AML-193 (cell line): ENCODE data around the gene BSG.

Experiments
- DNase-seq, 2 experiments: peaks; one replicate each; lab custom pipeline; 2025; lab: John Stamatoyannopoulos, UW

Gene BSG

DNA sequence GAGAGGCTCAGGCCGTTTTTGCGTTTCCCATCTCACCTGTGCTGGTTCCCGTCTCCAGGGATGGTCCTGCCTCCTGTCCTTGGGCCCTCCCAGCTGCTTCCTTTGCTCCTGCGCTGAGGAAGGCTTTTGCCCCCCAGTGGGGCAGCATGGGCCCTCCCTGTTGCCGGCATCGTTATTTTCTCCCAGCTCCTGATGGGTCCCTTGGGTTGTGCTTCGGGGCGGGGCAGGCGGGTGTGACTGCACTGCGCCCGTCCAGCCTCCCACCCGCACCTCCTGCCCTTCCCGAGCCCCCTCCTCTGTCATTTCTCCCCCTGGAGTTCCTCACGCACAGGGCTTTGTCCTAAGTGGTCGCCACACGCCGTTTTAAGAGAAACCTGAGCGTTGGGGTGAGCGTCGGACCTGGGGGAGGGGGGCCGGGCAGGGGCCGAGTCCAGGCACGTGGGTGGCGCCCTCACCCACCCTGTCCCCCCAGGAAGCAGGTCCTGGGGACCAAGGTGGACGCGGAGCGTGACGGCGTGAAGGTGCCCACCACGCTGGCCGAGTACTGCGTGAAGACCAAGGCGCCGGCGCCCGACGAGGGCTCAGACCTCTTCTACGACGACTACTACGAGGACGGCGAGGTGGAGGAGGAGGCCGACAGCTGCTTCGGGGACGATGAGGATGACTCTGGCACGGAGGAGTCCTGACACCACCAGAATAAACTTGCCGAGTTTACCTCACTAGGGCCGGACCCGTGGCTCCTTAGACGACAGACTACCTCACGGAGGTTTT is 31.3 kb upstream of the BSG start:
- DNase-seq = no peak

DNA sequence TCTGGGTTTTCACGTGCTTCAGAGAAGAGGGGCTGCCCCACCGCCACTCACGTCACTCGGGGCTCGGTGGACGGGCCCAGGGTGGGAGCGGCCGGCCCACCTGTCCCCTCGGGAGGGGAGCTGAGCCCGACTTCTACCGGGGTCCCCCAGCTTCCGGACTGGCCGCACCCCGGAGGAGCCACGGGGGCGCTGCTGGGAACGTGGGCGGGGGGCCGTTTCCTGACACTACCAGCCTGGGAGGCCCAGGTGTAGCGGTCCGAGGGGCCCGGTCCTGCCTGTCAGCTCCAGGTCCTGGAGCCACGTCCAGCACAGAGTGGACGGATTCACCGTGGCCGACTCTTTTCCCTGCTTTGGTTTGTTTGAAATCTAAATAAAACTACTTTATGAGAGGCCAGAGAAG is 30.7 kb upstream of the BSG start:
- DNase-seq = no peak

DNA sequence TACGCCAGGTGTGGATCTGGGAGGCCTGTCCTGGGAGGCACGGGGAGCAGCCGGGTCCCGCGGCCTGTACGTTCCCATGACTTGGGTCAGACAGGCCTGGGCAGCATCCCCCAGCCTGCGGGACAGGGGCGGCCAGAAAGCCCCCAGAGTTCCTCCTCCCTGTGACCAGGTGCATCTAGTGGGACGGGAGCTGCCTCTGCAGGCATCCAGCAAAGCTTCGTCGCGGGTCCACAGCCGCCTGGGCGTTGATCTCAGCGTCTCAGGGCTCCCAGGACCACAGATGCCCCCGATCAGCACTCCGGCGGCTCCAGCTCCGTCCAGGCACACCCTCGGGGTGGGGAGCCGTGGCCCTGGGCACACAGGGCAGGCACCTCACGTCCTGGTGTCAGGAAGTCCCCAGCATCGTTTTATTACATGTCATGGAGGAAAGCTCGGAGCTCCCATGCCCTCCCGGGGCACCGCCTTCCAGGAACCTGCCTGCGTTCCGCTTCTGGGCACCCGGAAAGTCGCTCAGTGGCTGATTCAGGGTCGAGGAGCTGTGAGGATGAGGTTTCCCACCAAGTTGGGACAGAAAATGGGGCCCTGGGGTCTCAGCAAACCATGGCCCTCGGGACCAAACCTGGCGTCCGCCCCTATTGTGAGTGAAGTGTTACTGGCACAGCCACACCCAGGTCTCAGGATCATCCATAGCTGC is 30.1 kb upstream of the BSG start:
- no peak for DNase-seq

DNA sequence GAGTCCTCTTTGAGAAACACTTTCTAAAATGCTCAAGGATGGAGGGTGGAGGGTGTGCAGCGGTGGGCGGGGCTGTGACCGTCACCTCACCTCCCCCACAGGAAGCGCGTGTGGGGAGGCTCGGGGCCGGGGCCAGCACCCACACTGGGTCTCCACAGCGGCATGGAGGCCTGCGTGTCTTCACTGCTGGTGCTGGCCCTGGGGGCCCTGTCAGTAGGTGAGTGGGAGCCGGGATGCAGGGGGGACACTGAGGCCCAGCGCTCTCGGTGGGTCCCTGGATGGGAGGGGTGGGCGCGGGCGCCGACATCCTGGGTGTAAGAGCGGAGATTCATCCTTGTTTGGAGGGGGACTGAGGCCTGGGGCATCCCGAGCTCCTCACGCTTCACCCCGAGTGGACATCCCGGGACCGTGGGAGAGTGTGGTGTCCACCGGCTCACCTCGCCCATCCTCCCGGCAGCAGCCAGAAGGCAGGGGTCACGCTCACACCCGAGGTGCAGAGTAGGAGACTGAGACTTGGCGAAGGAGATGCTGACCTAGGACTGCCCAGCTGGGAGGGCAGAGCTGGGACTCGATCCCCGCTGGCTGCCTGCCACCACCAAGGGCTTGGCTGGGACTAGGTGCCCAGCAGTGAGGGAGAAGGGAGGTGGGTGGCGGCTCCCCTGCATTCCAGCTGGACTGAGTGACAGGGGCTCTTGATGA is 28.3 kb upstream of the BSG start, which contains the start of gene GZMM:
GZMM (plus strand) TSS at position 144 of the 699 bp plus-strand sequence; CDS start at position 163, 19 bp downstream.
- no peak for DNase-seq

DNA sequence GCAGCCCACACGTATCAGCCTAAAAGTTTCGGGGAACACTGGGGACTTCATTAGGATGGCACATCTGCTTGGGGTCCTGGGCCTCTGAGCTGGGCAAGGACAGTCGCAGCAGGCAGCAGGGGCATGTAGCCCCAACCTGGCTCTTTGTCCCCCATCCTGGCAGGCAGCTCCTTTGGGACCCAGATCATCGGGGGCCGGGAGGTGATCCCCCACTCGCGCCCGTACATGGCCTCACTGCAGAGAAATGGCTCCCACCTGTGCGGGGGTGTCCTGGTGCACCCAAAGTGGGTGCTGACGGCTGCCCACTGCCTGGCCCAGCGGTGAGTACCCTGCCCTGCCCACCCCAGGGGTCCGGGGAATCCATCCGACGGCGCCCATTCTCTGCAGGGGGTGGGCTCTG is 25.3 kb upstream of the BSG start:
- no peak for DNase-seq

DNA sequence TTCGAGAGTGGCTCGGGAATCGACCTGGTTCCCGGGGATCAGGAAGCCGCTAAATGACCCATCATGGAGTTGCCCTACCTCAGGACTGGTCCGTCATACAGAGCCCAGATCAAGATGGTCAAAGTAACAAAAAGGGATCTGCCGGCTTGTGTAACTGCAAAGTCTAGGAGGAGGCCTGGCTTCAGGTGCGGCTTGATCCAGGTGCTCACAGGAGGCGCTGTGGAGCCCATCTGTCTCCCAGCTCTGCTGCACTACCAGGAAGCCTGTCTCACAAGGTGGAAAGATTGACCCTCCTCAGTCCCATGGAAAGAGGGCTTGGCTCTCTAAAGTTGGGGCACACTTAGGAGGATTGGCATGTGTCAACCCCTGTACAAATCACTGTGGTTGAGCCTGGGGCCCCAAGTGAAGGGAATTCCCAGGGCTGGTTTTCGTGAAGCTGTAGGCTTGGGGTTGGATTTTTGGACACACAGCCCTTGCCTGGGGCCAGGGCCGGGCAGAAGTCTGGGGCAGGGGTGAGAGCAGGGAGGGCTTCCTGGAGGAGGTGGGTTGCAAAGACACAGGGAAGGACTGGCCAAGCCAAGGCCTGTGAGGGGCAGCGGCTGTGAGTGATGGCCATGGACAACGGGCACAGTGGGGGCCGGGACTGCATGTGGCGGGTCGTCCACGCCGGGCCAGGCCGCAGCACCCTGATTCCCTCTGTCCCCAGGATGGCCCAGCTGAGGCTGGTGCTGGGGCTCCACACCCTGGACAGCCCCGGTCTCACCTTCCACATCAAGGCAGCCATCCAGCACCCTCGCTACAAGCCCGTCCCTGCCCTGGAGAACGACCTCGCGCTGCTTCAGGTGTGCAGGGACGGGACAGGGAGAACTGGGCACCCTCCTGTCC is 24.3 kb upstream of the BSG start:
- no peak for DNase-seq

DNA sequence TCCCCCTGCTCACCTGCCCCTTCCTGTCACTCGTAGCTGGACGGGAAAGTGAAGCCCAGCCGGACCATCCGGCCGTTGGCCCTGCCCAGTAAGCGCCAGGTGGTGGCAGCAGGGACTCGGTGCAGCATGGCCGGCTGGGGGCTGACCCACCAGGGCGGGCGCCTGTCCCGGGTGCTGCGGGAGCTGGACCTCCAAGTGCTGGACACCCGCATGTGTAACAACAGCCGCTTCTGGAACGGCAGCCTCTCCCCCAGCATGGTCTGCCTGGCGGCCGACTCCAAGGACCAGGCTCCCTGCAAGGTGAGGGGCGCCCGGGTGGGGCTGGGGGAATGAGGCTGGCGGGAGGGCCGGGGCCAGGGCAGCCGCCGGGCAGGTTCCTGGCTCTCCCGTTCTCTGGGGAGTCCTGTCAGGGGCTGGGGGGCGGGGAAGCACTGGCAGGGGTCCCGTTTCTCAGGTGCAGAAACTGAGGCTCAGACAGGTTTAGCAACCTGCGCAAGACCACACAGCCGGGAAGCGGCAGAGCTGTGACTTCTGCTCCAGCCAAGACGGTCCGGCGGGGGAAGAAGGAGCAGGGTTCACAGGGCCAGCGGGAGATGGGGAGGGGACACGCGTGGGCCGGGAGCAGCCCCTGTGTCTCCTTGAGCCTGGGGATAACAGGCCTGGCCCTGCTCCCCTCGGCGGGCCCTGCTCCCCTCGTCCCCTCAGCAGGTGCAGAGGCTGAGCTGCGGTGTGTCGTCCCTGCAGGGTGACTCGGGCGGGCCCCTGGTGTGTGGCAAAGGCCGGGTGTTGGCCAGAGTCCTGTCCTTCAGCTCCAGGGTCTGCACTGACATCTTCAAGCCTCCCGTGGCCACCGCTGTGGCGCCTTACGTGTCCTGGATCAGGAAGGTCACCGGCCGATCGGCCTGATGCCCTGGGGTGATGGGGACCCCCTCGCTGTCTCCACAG is 23.2 kb upstream of the BSG start:
- no peak for DNase-seq

DNA sequence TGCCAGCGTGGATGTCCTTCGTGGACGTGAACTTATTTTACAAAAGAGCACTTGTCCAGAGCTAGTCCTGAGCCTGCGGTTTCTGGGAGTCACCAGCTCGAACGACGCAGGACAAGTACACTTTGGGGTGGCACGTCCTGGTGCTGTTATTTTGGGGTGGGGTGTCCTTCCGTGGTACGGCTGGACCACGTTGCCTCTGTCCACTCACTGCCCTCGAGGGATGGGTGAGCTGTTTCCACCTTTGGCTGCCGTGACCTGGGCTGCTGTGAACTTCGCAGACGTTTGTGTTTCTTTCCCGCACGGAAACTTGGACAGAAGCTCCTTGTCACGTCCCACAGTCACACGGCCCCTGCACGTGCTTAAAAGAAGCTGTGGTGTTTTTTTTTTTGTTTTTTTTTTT is 17.6 kb upstream of the BSG start:
- no peak for DNase-seq

DNA sequence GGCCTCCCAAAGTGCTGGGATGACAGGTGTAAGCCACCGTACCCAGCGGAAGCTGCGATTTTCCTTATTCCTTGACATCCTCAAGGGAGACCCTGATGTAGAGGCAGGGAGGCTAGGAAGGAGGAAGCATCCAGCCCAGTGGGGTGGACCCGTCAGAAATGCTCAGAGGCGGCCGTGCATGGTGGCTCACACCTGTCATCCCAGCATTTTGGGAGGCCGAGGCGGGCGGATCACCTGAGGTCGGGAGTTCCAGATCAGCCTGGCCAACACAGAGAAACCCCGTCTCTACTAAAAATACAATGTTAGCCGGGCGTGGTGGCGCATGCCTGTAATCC is 17.0 kb upstream of the BSG start:
- no peak for DNase-seq

DNA sequence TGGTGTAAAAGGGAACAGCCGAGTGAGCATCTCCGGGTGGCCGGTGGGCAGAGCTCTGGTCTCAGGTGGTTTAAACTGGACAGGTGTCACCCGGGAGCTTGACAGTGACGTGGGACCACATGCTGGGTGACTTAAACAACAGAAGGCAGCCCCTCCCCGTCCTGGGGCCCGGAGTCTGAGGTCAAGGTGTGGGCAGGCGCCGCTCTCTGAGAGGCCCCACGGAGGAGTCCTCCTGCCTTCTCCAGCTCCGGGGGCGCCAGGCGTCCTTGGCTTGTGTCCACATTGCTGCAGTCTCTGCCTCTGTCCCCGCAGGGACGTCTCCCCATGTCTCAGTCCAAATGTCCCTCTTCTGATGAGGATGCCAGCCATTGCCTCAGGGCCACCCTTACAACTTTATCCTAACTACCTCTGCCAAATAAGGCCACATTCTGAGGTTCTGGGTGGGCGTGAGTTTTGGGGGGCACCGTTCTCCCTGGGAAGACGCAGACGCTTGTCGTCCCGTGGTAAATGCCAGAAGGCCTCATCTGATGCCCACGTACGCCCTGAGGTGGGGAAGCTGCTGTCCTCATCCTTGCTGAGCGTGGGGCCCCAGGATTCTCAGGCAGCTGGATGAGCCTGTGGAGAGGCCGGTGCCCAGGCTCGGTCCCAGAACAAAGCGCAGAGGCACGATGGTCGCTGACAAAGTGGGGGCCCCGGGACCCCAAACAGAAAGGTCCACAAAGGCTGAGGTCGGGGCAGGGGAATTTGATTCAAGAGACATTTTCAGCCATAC is 15.6 kb upstream of the BSG start:
- DNase-seq = no peak

DNA sequence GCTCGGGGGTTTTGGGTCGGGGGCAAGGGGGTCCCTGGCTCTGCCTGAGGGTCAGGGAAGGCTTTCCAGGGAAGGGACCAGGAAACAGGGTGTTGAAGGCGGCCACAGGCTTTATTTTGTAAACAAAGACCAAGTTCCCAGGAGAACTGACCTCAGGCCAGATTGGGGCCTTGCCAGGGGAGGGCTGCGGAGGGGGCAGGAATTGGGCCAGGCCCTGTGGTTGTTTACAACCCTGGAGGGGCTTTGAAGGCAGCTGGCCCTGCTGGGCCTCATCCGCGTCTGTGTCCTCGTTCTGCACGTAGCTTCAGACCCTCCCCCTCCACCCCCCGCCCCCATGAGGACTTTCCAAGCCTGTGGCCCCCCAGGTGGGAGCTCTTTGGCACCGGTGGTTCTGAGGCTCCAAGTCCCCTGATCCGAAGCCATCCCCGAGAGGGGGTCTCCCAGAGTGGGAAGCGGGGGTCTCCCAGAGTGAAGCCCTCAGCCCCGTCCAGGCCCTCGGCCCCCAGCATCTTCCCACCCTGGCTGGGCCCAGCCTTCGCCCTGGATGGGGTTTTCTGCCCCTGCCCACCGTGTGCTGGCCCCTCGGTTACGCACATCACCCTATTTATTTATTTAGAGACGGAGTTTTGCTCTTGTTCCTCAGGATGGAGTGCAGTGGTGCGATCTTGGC is 13.5 kb upstream of the BSG start:
- DNase-seq = no peak

DNA sequence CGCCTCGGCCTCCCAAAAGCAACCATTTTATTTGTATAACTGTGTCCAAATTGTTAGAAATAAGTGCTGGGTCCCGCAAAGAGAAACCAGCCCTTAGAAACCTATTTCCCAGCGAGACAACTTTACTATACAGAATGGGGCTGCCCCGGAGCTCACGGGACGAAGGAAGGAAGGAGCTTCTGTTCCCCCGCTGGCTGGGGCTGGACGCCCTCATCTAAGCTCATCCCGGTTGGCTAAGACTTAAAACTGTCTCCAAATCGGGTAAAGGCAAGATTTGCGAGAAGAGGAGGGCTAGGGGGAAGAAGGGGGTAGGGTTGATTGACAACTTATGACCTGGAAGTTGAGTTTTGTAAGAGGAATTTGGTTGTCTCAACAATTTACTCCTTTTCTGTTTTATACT is 12.3 kb upstream of the BSG start:
- no peak for DNase-seq

DNA sequence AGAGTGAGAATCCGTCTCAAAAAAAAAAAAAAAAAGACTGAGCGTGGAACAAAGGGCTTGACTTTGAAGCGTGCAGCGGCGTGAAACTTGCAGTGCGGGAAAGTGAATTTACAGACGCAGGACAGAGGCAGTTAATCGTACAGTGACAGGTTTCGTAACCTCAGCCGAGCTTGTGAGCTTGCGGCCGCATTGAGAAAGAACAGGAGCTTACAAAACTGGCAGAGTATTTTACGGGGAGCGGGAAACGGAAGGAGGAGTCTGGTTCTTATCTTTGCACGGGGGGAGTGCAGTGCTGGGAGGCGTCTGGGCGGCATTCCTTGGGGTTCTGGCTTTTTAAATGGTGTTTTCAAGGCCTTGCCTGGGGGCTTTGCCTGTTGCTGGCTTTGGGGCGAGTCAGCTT is 6.0 kb upstream of the BSG start:
- peak; percentile 71 to 80 for DNase-seq

DNA sequence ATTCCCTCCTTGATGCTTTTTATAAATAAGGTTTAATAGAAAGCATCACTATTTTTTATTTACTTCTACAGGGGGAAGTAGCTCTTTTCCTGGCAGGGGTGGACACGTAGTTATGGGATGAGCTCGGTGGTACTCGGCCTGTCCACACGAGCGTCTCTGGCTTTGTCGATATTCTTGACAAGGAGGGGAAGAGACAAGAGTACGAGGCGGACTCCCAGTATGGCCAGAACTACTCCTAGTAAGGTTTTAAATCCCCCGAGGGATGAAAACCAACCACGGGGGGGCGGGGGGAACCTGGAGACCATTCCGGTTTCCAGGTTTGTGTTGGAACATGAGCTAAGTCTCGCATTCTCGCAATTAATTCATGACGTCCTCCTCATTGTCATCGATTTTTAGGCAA is 5.6 kb upstream of the BSG start:
- no peak for DNase-seq

DNA sequence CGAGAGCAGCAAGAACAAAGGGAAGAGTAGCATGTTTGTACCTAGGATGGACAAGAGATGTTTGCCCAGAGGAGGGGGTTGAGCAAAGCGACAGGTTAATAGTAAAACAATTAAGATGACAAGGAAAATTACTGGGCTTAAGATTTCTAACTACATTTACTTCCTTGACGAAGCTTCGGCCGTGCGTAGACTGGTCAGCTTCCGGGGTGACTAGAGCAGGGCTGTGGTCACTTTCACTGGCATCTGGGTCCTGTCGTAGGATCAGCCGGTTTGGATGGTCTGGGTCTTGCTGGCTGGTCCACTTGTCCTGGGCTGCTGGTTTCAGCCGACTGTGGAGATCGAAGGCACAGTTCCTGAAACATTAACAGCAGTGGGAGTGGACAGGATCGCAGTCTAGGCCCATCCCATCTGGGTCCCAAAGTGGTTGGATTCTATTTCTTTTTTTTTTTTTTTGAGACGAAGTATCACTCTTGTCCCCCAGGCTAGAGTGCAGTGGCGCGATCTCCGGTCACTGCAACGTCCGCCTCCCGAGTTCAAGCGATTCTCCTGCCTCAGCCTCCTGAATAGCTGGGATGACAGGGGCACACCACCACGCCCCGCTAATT is 5.0 kb upstream of the BSG start:
- no peak for DNase-seq

DNA sequence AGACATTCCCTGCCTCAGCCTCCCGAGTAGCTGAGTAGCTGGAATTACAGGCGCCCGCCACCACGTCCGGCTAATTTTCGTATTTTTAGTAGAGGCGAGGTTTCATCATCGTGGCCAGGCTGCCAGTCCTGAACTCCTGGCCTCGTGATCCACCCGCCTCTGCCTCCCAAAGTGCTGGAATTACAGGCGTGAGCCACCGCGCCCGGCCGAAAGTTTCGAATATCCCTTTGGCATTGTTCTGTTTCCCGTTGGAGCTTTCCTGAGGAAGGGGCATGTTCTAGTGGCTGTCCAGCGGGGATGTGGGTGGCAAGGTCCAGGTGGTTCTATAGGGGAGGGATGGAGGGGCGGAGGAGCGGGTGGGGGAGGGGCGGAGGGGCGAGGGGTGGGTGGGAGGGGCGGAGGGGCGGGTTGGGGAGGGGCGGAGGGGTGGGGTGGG is 2.1 kb upstream of the BSG start:
- no peak for DNase-seq

DNA sequence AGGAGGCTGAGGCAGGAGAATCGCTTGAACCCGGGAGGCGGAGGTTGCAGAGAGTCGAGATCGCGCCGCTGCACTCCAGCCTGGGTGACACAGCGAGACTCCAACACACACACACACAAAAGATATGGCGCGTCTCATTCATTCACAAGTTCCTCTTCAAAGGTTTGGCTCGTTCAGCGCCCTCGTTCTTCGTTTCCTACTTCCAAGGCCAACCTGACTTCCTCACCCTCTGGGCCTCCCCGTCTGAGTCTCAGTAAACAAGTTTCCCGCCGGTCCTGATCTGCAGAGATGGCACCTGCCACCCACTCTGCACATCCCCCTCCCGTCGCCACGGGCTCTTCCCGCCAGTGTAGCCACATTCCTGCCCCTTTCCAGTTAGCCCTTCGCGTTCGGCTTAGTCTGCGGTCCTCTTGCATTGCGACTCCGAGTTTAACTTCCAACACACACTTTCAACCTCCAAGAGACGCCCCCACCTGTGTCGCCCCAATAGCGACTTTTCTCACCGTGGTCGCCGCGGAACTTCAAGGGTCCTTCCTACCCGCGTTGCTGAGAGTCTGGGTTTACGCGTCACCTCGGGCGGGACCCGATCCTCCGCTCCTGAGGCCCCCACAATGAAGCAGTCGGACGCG is 1.3 kb upstream of the BSG start:
- peak; percentile 43 to 62 for DNase-seq

DNA sequence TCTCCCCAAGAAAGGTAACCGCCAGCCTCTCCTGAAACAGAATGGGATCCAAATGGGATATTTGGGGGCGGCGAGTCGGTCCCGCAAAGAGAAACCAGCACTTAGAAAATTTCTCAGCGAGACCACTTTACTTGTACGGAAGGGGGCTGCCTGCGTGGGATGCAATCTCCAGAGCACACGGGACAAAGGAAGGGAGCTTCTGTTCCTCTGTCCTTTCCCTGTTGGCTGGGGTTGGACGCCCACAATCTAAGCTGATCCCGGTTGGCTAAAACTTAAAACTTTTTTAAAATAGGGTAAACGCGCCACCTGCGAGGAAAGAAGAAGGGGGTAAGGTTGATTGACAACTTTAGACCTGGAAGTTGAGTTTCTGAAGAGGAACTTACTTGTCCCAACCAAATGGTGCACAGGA is 826 bp upstream of the BSG start:
- peak; percentile 29 to 44 for DNase-seq
